NCI-H524 (cell line): Measurements from ENCODE around the gene GON4L.
"Not testable (repeated sequence)": the region's sequence is repeated elsewhere in the genome, so short reads cannot be mapped to it uniquely, and the experiment has no call there.

Source experiments
- DNase-seq, 2 experiments: peaks; one replicate each; lab custom pipeline; 2025; lab: John Stamatoyannopoulos, UW

Gene GON4L

DNA sequence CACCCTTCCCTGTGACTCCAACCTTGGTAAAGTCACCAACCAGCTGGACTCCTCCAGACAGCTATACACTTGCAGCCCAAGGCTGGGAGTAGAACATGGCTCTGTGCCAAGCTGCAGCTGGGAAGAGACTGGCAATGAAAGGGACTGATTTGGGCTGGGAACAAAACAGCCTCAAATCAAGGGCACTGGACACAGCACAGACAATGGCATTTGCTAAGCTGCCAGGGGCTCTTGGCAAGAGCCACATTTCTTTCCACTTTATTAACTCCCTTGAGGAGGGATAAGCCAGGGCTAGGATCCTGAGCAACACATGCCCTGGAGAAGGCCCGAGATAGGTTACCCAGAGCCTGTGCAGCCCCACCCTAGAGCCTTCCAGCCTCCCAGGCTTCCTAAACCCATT lies 14.4 kb upstream of the GON4L start:
- peak; percentile 28 to 68 for DNase-seq

DNA sequence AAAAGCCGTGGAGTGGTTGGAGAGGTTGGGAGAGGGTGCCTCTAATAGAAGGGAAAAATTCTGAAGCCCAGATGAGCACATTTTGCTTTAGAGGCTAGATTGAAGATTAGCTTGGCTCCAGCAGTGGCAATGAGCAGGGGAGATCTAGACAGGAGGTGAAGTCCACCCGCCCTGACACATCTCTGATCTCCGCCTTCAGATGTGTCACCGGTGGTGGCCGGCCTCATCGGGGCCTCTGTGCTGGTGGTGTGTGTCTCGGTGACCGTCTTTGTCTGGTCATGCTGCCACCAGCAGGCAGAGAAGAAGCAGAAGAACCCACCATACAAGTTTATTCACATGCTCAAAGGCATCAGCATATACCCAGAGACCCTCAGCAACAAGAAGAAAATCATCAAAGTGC lies 10.8 kb upstream of the GON4L start:
- no peak for DNase-seq

DNA sequence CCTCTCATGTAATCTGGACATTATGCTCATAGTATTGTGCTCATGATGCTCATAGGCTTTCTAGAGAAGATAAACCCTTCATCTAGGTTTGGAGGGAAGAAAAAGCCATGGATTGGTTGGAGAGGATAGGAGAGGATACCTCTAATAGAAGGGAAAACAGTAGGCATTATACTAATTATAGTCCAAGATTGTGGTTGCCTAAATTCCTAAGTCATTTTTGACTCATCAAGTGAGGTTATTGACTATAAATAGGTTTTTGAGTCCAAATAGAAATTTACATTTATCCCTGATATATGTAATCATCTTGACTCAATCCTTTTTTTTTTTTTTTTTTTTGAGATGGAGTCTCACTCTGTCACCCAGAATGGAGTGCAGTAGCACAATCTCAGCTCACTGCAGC lies 7.4 kb upstream of the GON4L start:
- no peak for DNase-seq

DNA sequence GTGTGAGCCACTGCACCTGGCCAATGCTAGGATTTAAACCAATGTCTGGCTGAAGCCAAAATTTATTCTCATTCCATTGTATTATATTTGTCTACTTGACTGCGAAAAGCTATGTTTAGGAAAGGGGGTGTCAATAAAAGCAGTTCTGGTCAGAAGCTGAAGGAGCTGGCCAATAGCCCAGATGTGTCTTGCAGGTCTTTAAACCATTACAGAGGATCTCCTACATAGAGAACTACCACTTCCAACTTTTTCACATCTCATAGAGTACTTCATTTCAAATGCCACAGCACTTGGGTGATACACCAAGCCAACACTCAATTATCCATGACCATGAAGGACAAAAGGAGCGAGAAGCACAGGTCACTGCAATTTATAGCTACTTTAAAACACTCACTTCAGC lies 4.9 kb upstream of the GON4L start:
- no peak for DNase-seq

DNA sequence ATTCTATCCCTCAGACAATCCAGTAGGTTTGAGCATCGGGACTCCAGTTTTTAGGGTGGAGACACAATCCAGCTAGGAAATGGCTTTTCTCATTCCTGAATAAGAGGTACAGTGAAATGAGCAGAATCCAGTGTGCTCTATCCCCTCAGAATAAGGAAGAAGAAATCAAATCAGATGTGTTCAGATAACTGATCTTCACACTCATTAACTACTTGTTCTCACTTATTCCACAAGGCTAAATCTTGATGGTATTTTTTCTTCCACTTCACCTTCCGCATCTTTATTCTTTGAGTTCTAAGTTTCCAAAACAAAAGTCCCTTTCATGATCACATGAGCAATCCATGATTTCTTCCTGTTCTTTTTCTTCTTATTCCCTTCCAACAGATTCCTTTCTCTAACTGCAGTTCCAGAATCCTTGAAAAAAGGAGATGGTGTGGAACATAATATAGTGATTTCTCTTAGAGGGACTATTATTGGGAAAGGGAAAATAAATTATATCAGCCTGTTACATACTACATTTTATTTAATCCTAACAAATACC lies 4.0 kb upstream of the GON4L start:
- no peak for DNase-seq

DNA sequence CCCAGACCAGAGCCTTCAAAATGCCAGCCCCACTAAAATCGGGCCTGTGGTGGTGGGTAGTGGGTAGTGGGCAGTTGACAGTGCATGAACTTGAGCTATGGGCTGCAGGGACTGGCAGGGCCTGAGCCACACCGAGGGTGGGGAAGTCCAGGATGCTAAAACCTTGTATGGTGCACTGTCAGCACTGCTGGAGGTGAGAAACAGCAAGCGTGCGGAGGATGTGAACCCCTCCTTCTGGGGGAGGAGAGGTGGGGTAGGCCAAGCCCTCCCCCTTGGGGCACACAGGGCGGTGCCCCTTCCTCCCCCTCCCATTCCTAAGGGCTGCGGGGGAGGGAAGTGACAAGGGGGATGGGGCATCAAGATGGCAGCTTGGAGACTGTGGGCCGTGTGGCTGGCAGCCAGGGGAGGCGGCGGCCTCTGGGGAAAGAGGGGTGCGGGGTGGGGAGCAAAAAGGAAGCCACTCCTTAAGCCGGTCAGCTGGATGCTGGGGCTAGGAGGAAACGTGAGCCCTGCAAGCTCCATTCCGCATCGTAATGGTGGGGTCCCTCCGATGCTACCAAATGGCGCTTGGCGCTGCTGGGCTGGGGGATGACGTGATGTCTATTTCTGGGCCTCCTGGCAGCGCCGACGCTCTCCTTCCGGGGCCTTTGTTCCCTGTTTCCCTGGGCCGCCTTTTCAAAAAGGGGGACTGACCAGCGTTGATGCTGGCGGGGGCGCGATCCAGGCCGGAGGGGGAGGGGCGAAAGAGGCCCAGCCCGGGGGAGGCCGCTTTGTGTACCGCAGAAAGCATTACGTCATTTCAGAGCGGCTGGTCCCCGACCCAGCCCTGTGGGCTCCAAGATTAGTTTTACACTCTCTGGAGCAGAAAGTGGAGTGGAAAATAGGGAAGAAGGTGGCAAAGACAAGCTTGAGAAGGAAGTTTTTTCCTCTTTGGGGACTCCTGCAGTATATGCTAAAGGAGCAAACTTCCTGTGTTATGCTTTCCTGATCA lies 3.2 kb upstream of the GON4L start:
- peak; percentile 67 to 68 for DNase-seq

DNA sequence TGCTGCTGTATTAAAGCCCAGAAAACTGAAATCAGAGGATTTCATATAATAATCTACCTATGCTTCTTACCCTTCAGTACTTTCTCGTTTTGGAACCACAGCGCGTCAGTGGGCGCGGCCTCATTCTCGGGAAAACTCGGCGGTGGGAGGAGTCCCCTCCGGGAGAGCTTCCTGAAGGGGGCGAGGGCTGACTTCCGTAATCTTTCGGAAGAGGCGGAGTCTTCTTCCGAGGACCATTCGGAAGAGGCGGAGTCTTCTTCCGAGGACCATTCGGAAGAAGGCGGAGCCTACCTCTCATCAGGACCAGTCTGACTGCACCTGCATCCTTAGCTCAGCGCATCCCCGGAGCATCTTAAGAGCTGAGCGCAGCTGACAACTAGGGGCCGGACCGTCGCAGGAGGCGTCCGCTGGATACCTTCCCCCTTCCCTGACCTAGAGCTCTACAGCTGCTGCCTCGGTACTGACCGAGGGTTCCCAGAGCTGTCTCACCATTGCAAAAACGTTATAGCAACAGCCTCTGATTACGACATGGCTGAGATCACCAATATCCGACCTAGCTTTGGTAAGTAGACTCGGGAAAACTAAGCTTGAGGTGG lies 2.3 kb upstream of the GON4L start, which contains the start of gene SYT11:
Gene SYT11 (plus strand): TSS at position 334 of the 596 bp plus-strand sequence. CDS start 195 bp downstream, at position 529.
- DNase-seq = peak; percentile 92 to 96

DNA sequence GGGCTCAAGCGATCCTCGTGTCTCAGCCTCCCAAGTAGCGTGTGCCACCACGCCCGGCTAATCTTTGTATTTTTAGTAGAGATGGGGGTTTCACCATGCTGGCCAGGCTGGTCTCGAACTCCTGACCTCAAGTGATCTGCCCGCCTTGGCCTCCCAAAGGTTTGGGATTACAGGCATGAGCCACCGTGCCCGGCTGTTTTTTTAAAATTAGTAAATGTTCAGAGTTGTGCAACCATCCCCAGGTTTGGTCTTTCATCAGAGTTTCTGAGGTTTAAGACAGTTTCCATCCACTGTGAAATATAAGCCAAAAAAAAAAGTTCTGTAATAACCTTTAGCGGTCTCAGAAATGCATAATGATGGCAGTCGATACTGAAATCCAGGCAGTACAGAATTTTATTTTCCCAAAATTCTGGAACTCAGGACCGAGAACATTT lies 1.8 kb upstream of the GON4L start:
- DNase-seq = no peak

DNA sequence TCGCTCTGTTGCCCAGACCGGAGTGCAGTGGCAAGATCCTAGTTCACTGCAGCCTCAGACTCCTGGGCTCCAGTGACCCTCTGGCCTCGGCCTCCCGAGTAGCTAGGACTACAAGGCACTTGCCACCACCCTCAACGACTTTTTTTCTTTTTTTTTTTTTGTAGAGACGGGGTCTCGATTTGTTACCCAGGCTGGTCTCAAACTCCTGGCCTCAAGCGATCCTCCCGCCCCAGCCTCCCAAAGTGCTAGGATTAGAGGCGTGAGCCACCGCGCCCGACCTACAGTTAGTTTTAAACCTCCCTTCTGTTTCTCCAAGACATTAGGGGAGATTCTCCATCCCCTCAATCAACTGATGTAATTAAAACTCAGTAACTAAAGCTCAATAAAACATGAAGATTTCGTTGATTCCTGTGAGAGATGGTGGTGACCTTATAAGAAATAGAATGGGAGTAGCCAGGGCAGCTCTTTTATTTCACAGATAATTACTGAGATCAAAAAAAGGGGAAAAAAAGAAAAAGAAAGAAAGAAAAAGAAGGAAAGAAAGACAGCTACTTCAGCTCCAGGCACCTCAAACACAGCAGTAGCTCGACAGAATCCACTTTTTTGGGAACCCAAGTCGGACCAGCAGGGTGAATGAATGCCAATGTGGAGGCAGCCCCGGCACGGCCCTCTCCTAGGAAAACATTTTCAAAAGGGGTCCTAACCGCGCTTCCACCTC lies 598 bp downstream of the GON4L start:
- DNase-seq = no peak

DNA sequence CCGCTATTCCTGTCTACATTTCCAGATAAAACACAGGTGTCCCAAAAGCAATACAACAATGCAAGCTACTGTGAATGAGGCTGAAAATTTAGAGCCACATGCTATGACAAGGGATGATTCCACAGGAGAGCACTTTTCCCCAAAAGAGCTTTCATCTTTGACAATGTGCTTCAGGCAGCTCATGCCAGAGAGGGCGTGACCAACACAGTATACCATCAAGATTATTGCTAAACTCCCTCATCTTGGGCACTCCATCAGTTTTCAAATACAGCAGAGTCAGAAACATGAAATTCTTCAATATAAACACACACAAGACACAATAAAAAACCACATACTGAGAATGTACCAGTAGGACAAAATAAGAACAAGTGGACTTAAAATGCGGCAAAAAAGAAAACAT lies 6.7 kb downstream of the GON4L start:
- no peak for DNase-seq

DNA sequence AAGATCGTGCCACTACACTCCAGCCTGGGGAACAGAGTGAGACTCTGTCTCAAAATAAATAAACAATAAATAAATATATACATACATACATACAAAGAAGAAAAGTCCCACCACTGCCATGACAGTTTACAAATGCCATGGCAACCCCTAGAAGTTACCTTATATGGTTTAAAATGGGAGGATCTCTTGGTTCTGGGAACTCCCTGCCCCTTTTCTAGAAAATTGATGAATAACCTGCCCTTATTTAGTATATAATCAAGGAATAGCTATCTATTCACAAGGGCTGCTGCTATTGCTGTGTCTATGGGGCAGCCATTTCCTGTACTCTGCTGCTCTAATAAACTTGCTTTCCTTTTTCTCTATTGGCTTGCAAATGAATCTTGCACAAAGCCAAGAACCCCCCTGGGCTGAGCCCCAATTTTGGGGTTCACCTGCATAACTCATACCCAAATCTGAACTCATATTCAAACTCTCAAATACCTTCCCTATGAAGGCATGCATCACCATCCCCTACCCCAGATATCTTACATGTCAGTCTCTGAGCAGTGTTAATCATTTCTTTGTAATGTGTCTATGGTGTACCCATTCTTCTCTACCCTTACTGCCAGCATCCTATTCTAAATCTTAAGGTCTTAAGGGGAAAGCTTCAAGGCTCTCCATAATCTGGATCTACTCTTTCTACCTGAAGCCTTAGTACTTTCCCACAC lies 9.0 kb downstream of the GON4L start:
- DNase-seq = no peak

DNA sequence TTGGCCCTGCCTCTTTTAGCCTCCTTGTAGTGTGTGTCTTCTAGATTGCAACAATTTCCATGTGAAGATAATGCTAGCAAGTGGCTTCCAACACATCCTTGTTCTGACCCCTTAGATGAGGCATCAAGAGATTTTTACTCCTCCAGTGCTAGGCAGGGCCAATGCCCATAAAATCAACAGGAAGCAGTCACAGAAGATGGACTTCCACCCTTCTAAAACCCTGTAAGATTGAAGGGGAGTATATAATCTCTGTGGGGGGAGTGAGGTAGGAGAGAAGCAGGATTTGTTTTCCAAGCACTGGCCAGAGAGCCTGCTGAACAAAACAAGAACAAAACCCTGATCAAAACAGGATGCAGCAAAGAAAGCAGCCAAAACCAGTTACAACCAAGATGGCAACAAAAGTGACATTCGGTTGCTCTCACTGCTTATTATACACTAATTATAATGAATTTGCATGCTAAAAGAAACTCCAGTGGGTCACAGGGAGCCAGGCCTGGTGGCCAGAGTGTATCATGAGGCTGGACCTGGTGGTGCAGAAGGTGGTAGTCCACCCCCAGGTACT lies 12.1 kb downstream of the GON4L start:
- DNase-seq = no peak

DNA sequence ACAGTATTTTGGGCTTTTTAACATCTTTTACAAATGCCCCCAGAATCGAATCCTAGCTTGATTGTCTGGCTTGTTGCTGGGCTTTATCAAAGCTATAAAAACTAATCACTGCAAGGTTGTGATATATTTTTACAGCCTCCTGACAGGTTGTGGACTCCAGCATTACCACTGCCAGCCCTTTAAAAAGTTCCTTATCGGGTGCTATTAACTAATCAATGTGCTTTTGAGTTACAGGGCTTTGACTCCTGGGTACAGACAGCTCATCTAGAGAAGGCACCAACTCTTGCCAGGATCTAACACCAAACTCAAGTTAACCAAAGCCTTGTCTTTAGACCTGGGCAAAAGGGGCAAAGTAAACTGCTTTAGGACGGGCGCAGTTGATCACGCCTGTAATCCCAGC lies 16.6 kb downstream of the GON4L start:
- DNase-seq = no peak

DNA sequence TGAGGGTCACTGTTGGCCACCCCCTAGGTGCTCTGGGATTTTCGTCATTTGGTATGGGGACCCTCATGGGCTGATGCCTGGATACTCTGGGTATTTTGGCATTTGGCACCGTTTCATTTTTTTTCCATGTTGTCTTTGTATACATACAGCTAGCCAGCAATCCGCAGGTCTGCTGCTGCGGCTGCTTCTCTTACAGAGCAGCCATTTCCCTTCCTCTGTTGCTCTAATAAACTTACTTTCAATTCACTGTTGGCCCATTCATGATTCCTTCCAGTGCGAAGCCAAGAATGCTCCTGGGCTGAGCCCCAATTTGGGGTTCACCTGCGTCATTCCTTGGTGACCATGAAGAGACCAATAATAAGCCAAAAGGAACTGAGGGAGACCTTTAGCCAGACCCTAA lies 21.5 kb downstream of the GON4L start:
- DNase-seq = no peak

DNA sequence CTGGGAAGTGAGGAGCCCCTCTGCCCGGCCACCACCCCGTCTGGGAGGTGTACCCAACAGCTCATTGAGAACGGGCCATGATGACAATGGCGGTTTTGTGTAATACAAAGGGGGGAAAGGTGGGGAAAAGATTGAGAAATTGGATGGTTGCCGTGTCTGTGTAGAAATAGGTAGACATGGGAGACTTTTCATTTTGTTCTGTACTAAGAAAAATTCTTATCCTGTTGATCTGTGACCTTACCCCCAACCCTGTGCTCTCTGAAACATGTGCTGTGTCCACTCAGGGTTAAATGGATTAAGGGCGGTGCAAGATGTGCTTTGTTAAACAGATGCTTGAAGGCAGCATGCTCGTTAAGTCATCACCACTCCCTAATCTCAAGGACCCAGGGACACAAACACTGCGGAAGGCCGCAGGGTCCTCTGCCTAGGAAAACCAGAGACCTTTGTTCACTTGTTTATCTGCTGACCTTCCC lies 22.1 kb downstream of the GON4L start:
- not testable (repeated sequence) for DNase-seq

DNA sequence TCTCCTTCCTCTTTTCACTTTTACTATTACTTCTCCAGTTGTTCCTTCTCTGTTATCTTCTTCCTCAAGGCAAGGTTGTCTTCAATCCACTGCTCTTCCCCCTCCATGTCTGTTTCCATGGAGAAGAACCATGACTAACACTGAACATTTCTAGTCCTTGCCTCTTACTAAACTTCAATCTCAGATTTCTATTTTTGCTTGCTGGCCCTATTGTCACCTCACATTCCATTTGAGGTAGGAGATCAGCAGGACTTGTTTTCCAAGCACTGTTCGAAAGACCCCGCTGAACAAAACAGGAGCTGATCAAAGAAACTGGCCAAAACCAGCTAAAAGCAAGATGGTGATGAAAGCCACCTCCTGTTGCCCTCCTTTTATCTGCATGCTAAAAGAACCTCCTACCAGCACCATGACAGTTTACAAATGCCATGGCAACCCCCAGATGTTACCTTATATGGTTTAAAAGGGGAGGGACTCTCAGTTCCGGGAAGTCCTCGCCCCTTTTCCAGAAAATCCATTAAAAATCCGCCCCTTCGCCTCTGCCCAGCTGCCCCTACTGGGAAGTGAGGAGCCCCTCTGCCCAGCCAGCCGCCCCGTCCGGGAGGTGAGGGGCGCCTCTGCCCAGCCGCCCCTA lies 22.6 kb downstream of the GON4L start:
- DNase-seq = no peak

DNA sequence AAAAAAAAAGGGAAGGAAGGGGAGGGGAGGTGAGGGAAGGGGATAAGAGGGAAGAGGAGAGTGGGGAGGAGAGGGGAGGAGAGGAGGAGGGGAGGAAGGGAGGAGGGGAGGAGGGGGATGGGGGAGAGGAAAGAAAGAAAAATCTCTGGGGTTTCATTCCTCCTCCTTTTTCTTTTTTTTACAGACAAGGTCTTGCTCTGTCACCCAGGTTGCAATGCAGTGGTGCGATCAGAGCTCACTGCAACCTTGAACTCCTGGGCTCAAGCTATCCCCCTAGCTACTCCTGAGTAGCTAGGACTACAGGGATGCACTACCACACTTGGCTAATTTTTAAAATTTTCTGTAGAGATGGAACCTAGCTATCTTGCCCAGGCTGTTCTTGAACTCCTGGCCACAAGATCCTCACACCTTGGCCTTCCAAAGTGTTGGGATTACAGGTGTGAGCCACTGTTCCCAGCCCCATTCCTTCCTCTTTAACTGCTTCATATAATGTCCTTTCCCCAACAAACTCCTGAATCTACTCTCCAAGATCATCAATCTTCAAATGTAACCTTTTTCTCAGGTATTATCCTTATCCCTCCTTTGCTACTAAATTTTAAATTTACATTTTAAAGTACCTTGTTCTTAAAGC lies 23.2 kb downstream of the GON4L start:
- DNase-seq = no peak

DNA sequence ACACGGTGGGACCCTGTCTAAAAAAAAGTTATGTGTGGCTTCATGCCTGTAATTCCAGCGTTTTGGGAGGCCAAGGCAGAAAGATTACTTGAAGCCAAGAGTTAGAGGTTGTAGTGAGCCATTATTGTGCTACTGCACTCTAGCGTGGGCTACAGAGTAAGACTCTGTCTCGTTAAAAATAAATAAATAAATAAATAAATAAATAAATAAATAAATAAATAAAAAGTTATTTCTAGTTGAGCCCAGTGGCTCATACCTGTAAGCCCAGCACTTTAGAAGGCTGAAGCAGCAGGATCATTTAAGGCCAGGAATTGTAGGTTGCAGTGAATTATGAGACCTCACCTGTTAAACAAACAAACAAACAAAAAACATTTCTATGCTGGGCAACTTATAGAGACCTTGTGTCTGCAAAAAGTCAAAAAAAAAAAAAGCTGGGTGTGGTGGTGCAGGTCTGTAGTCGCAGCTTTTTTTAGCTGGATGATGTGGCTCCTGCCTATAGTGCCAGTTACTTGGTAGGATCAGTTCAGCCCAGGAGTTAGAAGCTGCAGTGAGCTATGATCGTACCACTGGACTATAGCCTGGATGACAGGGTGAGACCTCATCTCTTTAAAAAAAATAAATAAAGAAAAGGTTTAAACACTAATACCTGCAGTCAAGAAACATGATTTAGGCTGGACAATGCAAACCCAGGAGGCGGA lies 25.6 kb downstream of the GON4L start:
- DNase-seq = no peak

DNA sequence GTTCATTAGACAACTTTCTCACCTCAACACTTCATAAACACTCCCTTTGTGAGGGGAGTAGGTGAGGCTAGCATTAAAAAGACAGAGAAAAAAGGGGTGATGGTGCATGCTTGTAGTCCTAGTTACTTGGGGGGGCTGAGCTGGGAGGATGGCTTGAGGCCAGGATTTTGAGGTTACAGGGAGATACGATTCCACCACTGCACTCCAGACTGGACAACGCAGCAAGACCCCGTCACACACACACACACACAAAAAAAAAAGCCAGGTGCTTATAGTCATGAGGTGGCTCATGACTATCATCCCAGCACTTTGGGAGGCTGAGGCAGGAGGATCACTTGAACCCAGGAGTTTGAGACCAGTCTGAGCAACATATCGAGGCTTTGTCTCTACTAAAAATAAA lies 29.6 kb downstream of the GON4L start:
- no peak for DNase-seq

DNA sequence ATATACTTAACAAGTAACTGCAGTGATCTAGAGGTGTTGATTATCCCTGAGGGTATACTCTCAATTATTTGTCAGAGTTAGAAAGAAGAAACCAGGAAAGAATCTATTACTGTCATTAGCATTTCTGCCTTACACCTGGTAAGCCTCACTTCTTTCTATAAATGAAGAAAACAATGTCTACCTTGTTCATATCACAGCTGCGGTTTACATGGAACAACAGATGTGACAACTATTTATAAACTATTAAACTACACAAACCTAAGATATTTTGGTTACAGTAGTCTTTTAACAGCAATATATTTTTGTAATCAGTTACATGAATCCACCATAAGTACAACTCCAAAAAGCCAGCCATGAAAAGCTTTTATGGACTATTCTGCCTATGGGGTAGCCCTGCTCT lies 40.7 kb downstream of the GON4L start:
- no peak for DNase-seq
